Measurements from ENCODE around the gene WDCP.
"Not testable (repeated sequence)": the region's sequence is repeated elsewhere in the genome, so short reads cannot be mapped to it uniquely, and the experiment has no call there.

WDCP gene

GRCh38 chr2:24058564-24059271, 11.5 kb upstream of the WDCP start:
- no peak for DNase-seq

GRCh38 chr2:24055750-24056149, 8.6 kb upstream of the WDCP start:
- DNase-seq: no peak

- DNase-seq: no peak
Measured at GRCh38 chr2:24054366-24055010, 7.3 kb upstream of the WDCP start.

GRCh38 chr2:24052951-24053350, 5.8 kb upstream of the WDCP start:
- no peak for DNase-seq

GRCh38 chr2:24051833-24052232, 4.6 kb upstream of the WDCP start:
- no peak for DNase-seq

DNA sequence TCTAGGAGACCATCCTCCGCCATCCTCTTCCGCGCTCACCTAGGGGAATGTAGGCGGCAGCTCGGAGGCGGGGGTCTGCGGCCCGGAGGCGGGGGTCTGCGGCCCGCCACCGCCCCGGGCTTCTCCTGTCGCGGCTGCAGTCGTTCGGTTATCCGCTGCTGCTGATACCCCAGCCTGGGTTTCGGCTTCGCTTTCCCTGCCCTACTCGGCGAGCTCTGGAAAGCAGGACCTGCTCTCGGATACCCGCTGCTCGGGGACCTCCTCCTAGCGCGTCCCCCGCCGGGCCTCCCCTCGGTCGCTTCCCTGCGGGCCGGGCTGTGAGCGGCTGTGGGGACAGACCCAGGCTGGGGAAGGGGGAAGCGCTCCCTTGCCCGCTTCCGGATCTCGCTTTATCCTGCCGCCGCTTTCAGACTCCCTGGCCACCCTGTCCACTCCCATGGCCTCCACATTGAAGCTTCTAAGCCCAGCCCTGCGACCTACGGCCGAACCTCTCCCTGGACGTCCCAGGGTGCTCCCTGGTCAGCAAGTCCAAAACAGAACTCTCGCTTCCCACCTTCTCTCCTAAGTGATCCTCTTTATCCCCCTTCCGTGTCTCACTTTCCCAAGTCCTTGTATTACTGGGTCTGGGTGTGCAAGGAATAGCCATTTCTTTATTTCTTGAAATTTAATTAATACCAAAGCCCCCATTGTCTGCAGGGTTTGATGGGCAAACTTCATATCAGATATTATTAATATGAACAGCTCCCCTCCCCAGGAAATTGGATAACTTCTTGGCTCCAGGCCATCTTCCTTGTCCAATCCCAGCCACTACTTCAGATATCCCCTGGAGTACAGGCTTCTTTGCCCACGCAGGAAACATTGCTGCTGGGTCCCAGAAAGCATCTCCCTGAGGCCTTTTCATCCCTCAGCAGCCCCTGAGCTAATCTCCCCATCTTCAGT, 3.1 kb upstream of the WDCP start:
- no peak for DNase-seq

GRCh38 chr2:24049485-24050021, 2.4 kb upstream of the WDCP start, which contains the start of gene FKBP1B:
TSS of gene FKBP1B (plus strand) at chr2:24049741. CDS start at chr2:24049850, 109 bp downstream.
- peak; percentile 83 for DNase-seq

GRCh38 chr2:24048769-24049484, 1.7 kb upstream of the WDCP start:
- peak; percentile 34 for DNase-seq

DNA sequence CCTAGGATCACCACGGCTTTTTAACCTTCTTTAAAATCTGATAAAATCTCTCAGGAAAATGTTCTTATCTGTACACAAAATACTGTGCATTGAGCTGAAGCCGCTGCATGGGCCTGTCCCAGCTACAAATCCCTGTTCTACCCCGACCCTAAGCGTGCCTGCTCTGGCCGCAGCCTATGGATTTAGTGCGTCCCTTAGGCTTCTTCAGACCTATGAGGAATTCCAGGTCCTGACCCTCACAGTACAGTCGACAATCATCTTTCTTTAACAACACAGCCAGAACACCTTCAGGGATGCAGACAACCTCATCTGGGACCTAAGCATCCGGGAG, 477 bp upstream of the WDCP start:
- no peak for DNase-seq

GRCh38 chr2:24046599-24046929, 627 bp downstream of the WDCP start:
- DNase-seq: no peak

DNA sequence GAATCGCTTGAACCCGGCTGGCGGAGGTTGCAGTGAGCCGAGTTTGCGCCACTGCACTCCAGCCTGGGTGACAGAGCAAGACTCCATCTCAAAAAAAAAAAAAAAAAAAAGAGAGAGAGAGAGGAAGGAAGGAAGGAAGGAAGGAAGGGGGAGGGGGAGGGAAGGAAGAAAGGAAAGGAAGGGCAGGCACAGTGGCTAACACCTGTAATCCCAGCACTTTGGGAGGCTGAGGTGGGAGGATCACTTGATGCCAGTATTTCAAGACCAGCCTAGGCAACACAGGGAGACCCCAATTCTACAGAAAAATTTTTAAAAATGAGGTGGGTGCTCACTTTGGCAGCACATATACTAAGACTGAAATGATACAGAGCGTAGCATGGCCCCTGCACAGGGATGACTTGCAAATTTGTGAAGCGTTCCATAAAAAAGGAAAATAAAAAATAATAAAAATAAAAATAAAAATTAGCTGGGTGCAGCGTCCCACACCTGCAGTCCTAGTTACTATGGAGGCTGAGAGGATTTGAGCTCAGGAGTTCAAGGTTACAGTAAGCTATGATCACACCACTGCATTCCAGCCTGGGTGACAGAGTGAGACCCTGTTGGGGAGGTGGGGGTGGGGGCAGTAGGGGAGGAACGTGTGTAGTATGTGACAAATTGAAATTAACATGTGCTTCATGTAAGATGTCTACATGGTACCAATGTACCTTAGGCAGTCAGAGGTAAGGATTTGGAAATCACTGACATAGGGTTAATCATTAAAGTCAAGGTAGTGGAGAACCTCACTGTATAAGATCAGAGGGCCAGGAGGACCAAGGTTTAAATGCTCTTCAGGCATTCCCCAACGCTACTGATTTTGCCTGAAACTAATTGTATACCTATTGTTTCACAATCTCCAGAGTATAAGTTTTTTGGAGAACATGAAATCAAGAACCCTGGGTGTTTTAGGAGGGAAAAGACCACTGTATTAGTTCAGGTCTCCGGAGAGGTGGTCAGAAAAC, 1.4 kb downstream of the WDCP start:
- no peak for DNase-seq

- DNase-seq: not testable (repeated sequence)
Measured at GRCh38 chr2:24043133-24043532, 4.1 kb downstream of the WDCP start.

- DNase-seq: no peak
Measured at GRCh38 chr2:24040511-24040910, 6.7 kb downstream of the WDCP start.

- no peak for DNase-seq
Measured at GRCh38 chr2:24038786-24039499, 8.2 kb downstream of the WDCP start.

GRCh38 chr2:24026233-24026632, 21.0 kb downstream of the WDCP start:
- no peak for DNase-seq

DNA sequence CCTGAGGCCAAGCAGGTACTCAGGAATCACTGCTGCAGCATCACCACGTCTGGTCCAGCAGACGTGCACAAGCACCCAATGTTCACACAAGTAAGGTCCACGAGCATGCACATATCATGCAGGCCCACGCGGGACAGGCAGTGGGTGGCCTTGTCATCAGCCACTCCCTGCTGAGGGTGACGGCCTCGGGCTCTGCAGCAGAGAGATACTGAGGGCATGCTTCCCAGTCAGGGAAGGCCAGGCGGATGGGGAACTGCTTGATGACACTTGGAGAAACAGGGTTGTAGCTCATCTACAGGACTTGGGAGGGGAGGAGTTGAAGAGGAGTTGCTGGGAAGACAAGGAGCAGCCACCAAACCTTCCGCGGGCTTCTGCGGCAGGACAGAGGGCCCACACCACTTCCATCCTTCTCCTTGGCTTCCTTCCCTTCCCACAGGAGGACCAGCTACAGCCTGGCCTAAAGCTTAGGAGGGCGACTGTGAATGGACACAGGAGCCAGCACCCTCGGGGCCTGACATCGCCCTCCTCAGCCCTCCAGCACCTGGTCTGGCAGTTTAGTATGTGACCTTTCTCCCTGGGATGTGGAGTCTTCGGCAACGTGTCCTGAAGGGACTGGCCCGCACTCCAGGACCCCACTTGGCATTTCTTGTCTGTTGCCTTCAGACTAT, 22.1 kb downstream of the WDCP start:
- DNase-seq: no peak

- no peak for DNase-seq
Measured at GRCh38 chr2:24024018-24024417, 23.2 kb downstream of the WDCP start.

DNA sequence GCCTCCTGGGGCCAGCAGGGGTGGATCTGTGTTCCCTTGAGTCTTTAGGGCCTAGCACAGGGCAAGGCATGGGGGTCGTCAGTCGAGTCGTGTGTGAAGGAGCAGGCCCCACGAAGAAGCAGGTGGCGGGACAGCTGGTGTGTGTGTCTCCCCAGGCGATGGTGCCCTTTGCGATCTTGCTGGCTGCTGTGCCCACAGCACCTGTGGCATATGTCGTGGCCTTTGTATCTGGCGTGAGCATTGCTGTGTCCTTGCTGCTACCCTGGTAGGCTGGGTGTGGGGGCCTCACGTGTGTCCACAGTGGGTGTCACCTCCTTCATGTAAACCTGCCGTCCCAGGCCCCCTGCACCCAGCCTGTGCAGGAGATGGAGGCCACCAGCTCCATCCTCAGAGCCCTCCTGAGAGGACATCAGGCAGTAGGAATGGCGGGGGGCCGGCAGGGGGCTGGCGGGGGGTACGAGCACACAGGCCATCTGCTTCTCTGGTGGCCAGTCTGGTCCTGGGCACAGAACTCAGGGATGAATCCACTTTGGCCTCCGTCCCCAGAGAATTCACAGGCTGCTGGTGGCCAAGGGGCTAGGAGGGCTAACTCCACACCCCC, 24.1 kb downstream of the WDCP start:
- DNase-seq: no peak

DNA sequence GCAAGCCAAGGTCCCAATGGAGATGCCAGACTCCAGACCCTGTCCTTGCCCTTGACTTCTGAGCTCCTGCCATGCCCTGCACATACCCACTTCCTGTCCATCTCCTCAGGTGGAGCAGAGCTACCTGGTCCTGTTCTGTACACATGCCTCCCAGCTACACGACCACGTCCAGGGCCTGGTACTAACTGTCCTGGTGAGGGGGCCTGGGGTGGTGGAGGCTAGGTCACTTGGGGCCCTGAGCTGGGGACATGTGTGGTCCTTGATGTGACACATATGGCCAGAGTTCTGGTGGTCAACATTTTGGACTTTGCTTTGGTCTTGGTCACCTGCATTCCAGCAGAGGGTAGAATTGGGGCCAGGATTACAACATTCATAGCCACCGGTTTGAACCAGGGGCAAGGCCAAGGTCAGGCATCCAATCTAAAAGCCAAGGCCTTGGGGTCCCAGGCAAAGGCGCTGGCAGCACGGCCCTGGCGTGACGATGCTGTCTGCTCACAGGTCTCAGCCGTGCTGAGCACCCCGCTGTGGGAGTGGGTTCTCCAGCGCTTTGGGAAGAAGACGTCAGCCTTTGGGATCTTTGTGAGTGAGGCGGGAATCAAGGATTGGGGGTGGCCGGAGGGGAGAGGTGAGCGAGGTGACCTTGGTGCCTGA, 24.7 kb downstream of the WDCP start:
- DNase-seq: no peak
